GM12873 (cell line): ENCODE data around the gene GUCD1.

Source experiments
- CTCF ChIP-seq: IDR thresholded peaks from 2 replicates; pipeline ENCODE4 v1.5.1; 2012; ENCODE audit warnings: low read depth, mild to moderate bottlenecking, moderate library complexity, low read length, control low read depth; ENCODE audit not compliant: insufficient read depth; ENCODE audit errors: missing control alignments

GUCD1 gene

GRCh38 chr22:24578355-24579257 lies 23.7 kb upstream of the GUCD1 start:
- no peak for TF ChIP-seq CTCF

- no peak for TF ChIP-seq CTCF
These were observed 21.8 kb upstream of the GUCD1 start for GRCh38 chr22:24576778-24577177.

- TF ChIP-seq CTCF, result no peak
These were observed 16.3 kb upstream of the GUCD1 start for GRCh38 chr22:24571266-24571665.

- no peak for TF ChIP-seq CTCF
These were observed 12.7 kb upstream of the GUCD1 start for GRCh38 chr22:24567668-24568067.

- TF ChIP-seq CTCF, result no peak
These were observed 12.1 kb upstream of the GUCD1 start for GRCh38 chr22:24566899-24567511.

GRCh38 chr22:24565077-24565476 lies 10.1 kb upstream of the GUCD1 start:
- TF ChIP-seq CTCF, result no peak

- TF ChIP-seq CTCF, result no peak
These were observed 9.6 kb upstream of the GUCD1 start for GRCh38 chr22:24564376-24565058.
